ENCODE results near the gene FAM136A. TPM values are rescaled to one million over a fixed set of nuclear protein-coding genes. Genes with fewer than 3 reads are reported as not detected.

Gene FAM136A
- total and polyA plus RNA-seq, 10 of the 15 experiments (the other 5 are each of a cell fraction or from before 2014, with no cell fraction given) = 69.3 to 173 (median 107) TPM

DNA sequence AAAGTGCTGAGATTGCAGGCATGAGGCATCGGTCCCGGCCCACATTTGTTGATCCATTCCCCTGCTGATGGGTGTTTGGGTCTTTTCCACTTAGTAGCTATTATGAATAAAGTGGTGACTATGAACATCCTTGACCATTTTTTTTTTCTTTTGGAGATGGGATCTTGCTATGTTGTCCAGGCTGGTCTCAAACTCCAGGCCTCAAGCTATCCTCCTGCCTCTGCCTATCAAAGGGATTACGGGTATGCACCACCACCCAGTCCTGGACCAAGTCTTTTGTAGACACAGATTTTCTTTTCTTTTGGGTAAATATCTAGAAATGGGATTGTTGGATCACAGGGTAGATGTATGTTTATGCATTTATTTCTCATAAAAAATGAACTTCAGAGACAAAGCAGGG, 1.3 kb upstream of the FAM136A start (continued):
- TF ChIP-seq, protein P1, sequence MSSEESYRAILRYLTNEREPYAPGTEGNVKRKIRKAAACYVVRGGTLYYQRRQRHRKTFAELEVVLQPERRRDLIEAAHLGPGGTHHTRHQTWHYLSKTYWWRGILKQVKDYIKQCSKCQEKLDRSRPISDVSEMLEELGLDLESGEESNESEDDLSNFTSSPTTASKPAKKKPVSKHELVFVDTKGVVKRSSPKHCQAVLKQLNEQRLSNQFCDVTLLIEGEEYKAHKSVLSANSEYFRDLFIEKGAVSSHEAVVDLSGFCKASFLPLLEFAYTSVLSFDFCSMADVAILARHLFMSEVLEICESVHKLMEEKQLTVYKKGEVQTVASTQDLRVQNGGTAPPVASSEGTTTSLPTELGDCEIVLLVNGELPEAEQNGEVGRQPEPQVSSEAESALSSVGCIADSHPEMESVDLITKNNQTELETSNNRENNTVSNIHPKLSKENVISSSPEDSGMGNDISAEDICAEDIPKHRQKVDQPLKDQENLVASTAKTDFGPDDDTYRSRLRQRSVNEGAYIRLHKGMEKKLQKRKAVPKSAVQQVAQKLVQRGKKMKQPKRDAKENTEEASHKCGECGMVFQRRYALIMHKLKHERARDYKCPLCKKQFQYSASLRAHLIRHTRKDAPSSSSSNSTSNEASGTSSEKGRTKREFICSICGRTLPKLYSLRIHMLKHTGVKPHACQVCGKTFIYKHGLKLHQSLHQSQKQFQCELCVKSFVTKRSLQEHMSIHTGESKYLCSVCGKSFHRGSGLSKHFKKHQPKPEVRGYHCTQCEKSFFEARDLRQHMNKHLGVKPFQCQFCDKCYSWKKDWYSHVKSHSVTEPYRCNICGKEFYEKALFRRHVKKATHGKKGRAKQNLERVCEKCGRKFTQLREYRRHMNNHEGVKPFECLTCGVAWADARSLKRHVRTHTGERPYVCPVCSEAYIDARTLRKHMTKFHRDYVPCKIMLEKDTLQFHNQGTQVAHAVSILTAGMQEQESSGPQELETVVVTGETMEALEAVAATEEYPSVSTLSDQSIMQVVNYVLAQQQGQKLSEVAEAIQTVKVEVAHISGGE (CRISPR knock-in tag; IDR thresholded peaks at IDR 0.05) = no peak
- TF ChIP-seq, protein P2, sequence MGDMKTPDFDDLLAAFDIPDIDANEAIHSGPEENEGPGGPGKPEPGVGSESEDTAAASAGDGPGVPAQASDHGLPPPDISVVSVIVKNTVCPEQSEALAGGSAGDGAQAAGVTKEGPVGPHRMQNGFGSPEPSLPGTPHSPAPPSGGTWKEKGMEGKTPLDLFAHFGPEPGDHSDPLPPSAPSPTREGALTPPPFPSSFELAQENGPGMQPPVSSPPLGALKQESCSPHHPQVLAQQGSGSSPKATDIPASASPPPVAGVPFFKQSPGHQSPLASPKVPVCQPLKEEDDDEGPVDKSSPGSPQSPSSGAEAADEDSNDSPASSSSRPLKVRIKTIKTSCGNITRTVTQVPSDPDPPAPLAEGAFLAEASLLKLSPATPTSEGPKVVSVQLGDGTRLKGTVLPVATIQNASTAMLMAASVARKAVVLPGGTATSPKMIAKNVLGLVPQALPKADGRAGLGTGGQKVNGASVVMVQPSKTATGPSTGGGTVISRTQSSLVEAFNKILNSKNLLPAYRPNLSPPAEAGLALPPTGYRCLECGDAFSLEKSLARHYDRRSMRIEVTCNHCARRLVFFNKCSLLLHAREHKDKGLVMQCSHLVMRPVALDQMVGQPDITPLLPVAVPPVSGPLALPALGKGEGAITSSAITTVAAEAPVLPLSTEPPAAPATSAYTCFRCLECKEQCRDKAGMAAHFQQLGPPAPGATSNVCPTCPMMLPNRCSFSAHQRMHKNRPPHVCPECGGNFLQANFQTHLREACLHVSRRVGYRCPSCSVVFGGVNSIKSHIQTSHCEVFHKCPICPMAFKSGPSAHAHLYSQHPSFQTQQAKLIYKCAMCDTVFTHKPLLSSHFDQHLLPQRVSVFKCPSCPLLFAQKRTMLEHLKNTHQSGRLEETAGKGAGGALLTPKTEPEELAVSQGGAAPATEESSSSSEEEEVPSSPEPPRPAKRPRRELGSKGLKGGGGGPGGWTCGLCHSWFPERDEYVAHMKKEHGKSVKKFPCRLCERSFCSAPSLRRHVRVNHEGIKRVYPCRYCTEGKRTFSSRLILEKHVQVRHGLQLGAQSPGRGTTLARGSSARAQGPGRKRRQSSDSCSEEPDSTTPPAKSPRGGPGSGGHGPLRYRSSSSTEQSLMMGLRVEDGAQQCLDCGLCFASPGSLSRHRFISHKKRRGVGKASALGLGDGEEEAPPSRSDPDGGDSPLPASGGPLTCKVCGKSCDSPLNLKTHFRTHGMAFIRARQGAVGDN (IDR thresholded peaks at IDR 0.05) = no peak
- TF ChIP-seq, protein P3, sequence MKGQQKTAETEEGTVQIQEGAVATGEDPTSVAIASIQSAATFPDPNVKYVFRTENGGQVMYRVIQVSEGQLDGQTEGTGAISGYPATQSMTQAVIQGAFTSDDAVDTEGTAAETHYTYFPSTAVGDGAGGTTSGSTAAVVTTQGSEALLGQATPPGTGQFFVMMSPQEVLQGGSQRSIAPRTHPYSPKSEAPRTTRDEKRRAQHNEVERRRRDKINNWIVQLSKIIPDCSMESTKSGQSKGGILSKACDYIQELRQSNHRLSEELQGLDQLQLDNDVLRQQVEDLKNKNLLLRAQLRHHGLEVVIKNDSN (IDR thresholded peaks at IDR 0.05; ENCODE audit: borderline replicate concordance, extremely low read length, insufficient read depth, low read depth, low read length) = no peak
- TF ChIP-seq, protein P4, sequence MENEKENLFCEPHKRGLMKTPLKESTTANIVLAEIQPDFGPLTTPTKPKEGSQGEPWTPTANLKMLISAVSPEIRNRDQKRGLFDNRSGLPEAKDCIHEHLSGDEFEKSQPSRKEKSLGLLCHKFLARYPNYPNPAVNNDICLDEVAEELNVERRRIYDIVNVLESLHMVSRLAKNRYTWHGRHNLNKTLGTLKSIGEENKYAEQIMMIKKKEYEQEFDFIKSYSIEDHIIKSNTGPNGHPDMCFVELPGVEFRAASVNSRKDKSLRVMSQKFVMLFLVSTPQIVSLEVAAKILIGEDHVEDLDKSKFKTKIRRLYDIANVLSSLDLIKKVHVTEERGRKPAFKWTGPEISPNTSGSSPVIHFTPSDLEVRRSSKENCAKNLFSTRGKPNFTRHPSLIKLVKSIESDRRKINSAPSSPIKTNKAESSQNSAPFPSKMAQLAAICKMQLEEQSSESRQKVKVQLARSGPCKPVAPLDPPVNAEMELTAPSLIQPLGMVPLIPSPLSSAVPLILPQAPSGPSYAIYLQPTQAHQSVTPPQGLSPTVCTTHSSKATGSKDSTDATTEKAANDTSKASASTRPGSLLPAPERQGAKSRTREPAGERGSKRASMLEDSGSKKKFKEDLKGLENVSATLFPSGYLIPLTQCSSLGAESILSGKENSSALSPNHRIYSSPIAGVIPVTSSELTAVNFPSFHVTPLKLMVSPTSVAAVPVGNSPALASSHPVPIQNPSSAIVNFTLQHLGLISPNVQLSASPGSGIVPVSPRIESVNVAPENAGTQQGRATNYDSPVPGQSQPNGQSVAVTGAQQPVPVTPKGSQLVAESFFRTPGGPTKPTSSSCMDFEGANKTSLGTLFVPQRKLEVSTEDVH (IDR thresholded peaks at IDR 0.05; ENCODE audit: low read depth, partially characterized antibody) = no peak
- no peak for TF ChIP-seq FOXK2 (IDR thresholded peaks at IDR 0.05)
- TF ChIP-seq SMARCA5 (IDR thresholded peaks at IDR 0.05) = no peak
- TF ChIP-seq ZNF384 (IDR thresholded peaks at IDR 0.05; ENCODE audit: borderline replicate concordance, low read depth, low read length) = no peak
- no peak for TF ChIP-seq RUNX3 (IDR thresholded peaks at IDR 0.05; ENCODE audit: low read length)
- TF ChIP-seq, protein P5, sequence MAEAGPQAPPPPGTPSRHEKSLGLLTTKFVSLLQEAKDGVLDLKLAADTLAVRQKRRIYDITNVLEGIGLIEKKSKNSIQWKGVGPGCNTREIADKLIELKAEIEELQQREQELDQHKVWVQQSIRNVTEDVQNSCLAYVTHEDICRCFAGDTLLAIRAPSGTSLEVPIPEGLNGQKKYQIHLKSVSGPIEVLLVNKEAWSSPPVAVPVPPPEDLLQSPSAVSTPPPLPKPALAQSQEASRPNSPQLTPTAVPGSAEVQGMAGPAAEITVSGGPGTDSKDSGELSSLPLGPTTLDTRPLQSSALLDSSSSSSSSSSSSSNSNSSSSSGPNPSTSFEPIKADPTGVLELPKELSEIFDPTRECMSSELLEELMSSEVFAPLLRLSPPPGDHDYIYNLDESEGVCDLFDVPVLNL (IDR thresholded peaks at IDR 0.05; ENCODE audit: low read depth, low read length) = no peak
